ENCODE measurements around the gene TEPSIN.

TEPSIN gene

GRCh38 chr17:81245024-81245664 is 6.3 kb upstream of the TEPSIN start:
- no peak for TF ChIP-seq PPARA (CRISPR knock-in tag; IDR thresholded peaks at IDR 0.05; ENCODE audit: borderline replicate concordance)
- no peak for TF ChIP-seq CREB5 (CRISPR knock-in tag; IDR thresholded peaks at IDR 0.05; ENCODE audit: low read depth)
- ATAC-seq = peak; percentile 6

- peak; percentile 0; the same call in 1 of the 3 replicates for ATAC-seq
- TF ChIP-seq ZC3H10 (CRISPR knock-in tag; IDR thresholded peaks at IDR 0.05) = no peak
- TF ChIP-seq CREB5 (CRISPR knock-in tag; IDR thresholded peaks at IDR 0.05; ENCODE audit: low read depth) = no peak
- no peak for TF ChIP-seq CSDC2 (CRISPR knock-in tag; IDR thresholded peaks at IDR 0.05)
- no peak for TF ChIP-seq ISL1 (CRISPR knock-in tag; IDR thresholded peaks at IDR 0.05)
- TF ChIP-seq CSRNP3 (CRISPR knock-in tag; IDR thresholded peaks at IDR 0.05) = no peak
- TF ChIP-seq ESRRG (CRISPR knock-in tag; IDR thresholded peaks at IDR 0.05) = no peak
Measured at GRCh38 chr17:81244358-81245023, 5.6 kb upstream of the TEPSIN start.

- no peak for ATAC-seq
- TF ChIP-seq SNAI2 (CRISPR knock-in tag; IDR thresholded peaks at IDR 0.05) (no peak), TCF4 (CRISPR knock-in tag; IDR thresholded peaks at IDR 0.05; ENCODE audit: borderline replicate concordance) (no peak), ARNTL (CRISPR knock-in tag; IDR thresholded peaks at IDR 0.05; ENCODE audit: borderline replicate concordance, low read depth) (no peak), ZFP30 (CRISPR knock-in tag; IDR thresholded peaks at IDR 0.05) (no peak), TOX (CRISPR knock-in tag; IDR thresholded peaks at IDR 0.05; ENCODE audit: borderline replicate concordance) (no peak), CSRNP3 (CRISPR knock-in tag; IDR thresholded peaks at IDR 0.05) (no peak), CREB5 (CRISPR knock-in tag; IDR thresholded peaks at IDR 0.05; ENCODE audit: low read depth) (no peak), BACH2 (CRISPR knock-in tag; IDR thresholded peaks at IDR 0.05; ENCODE audit: borderline replicate concordance) (no peak), PPARA (CRISPR knock-in tag; IDR thresholded peaks at IDR 0.05; ENCODE audit: borderline replicate concordance) (no peak), ZFP3 (CRISPR knock-in tag; IDR thresholded peaks at IDR 0.05) (no peak), POU6F1 (CRISPR knock-in tag; IDR thresholded peaks at IDR 0.05; ENCODE audit: borderline replicate concordance, low read depth) (no peak)
Measured at GRCh38 chr17:81243333-81243664, 4.4 kb upstream of the TEPSIN start.

- no peak for ATAC-seq
Measured at GRCh38 chr17:81242421-81243332, 3.8 kb upstream of the TEPSIN start.

More at GRCh38 chr17:81242421-81243332, 3.8 kb upstream of the TEPSIN start:
- TF ChIP-seq TCF4 (CRISPR knock-in tag; IDR thresholded peaks at IDR 0.05; ENCODE audit: borderline replicate concordance) = no peak
- TF ChIP-seq PPARA (CRISPR knock-in tag; IDR thresholded peaks at IDR 0.05; ENCODE audit: borderline replicate concordance) = no peak
- no peak for TF ChIP-seq CSDC2 (CRISPR knock-in tag; IDR thresholded peaks at IDR 0.05)
- no peak for TF ChIP-seq BACH2 (CRISPR knock-in tag; IDR thresholded peaks at IDR 0.05; ENCODE audit: borderline replicate concordance)
- no peak for TF ChIP-seq ESRRG (CRISPR knock-in tag; IDR thresholded peaks at IDR 0.05)
- no peak for TF ChIP-seq ZNF70 (CRISPR knock-in tag; IDR thresholded peaks at IDR 0.05)
- no peak for TF ChIP-seq ARNTL (CRISPR knock-in tag; IDR thresholded peaks at IDR 0.05; ENCODE audit: borderline replicate concordance, low read depth)
- TF ChIP-seq ZFP3 (CRISPR knock-in tag; IDR thresholded peaks at IDR 0.05) = no peak
- no peak for TF ChIP-seq ZNF8 (CRISPR knock-in tag; IDR thresholded peaks at IDR 0.05)
- TF ChIP-seq ZC3H10 (CRISPR knock-in tag; IDR thresholded peaks at IDR 0.05) = no peak
- TF ChIP-seq SNAI2 (CRISPR knock-in tag; IDR thresholded peaks at IDR 0.05) = no peak
- no peak for TF ChIP-seq CREB5 (CRISPR knock-in tag; IDR thresholded peaks at IDR 0.05; ENCODE audit: low read depth)
- no peak for TF ChIP-seq ZNF565 (CRISPR knock-in tag; conservative IDR thresholded peaks at IDR 0.05; ENCODE audit: low read depth)
- no peak for TF ChIP-seq PATZ1 (CRISPR knock-in tag; IDR thresholded peaks at IDR 0.05; ENCODE audit: borderline replicate concordance)

All from SK-N-SH treated with all-trans-retinoic acid at 6 μM for 48 hours (cell line).